Bronchial epithelial cell (primary cell): ENCODE results near the gene LRIG1. TPM values are rescaled to one million over a fixed set of nuclear protein-coding genes. Genes with fewer than 3 reads are reported as not detected.

Experiments
- DNase-seq: peaks from one replicate; pipeline ENCODE4 v3.0.0-alpha.2; 2010; ENCODE audit warnings: low read depth
- FAIRE-seq: peaks from 2 replicates; lab custom pipeline; 2011; peaks lifted over from hg19 to GRCh38; lab: Jason Lieb, UNC
- H3K27me3 ChIP-seq: 2 replicates; pipeline ENCODE4 v1.5.1; 2011; ENCODE audit warnings: low read length; ENCODE audit not compliant: control insufficient read depth, insufficient read depth
- H3K36me3 ChIP-seq: 2 replicates; pipeline ENCODE4 v1.5.1; 2011; ENCODE audit warnings: low read length; ENCODE audit not compliant: control insufficient read depth, insufficient read depth
- H3K4me3 ChIP-seq: 2 replicates; pipeline ENCODE4 v1.5.1; 2011; ENCODE audit warnings: mild to moderate bottlenecking, low read depth, low read length, control low read depth
- total RNA-seq: library from RNA; depleted of rRNA; stranded (reverse); fragments of >200 nt; gene quantifications from 2 replicates; pipeline ENCODE4 v1.2.1, GENCODE V29; 2014
- TF ChIP-seq, protein P1 (sequence below): IDR thresholded peaks from 2 replicates; pipeline ENCODE4 v1.5.1; 2011; ENCODE audit warnings: mild to moderate bottlenecking, moderate library complexity, low read length, control low read depth, inconsistent platforms; ENCODE audit not compliant: insufficient read depth, severe bottlenecking

LRIG1 gene
- total RNA-seq, 1 donor from 2014 or later: 11.6 TPM

DNA sequence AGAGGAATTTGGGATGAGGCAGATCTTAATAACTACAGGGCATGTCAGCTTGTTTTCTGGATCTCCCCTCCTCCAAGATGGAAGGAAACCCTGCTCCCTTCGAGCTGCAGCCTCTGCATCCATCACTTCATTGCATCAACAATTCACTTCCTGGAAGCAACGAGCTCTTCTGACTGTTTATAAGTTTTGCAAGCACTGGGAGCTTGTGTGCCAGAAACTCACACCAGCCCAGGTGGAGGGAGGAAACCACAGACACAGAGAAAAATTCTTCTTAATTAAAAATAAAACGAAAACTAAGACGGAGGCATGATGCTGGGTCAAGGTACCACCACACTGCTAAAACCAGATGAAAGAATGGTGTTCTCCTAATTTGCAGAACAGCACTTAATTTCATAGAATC lies 10.6 kb downstream of the LRIG1 start:
- H3K36me3 ChIP-seq: no peaks in the 10 kb centered on the region
- DNase-seq: no peak
- H3K27me3 ChIP-seq: no peaks in the 10 kb centered on the region
- H3K4me3 ChIP-seq: no peak overlapping the region
- TF ChIP-seq, protein P1, sequence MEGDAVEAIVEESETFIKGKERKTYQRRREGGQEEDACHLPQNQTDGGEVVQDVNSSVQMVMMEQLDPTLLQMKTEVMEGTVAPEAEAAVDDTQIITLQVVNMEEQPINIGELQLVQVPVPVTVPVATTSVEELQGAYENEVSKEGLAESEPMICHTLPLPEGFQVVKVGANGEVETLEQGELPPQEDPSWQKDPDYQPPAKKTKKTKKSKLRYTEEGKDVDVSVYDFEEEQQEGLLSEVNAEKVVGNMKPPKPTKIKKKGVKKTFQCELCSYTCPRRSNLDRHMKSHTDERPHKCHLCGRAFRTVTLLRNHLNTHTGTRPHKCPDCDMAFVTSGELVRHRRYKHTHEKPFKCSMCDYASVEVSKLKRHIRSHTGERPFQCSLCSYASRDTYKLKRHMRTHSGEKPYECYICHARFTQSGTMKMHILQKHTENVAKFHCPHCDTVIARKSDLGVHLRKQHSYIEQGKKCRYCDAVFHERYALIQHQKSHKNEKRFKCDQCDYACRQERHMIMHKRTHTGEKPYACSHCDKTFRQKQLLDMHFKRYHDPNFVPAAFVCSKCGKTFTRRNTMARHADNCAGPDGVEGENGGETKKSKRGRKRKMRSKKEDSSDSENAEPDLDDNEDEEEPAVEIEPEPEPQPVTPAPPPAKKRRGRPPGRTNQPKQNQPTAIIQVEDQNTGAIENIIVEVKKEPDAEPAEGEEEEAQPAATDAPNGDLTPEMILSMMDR: no peak
- no peak for FAIRE-seq

DNA sequence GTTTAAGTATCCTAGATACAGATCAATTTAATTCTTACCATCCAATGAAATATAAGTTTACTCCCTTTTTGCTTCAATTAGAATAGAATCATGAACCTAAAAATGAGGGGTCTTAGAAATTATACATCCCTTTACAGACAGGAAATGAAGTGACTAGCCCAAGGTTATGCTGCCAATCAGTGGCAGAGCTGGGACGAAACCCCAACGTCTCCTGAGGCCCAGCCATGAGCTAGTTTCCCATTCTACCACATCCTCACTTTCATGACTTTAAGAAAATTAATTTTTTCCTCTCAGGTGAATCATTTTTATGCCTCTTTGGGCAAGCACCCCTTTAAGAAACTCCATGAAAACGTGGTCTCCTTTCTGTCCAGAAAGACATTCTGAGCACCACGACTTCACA lies 11.2 kb downstream of the LRIG1 start:
- FAIRE-seq: no peak

GRCh38 chr3:66489115-66489514 lies 11.7 kb downstream of the LRIG1 start:
- FAIRE-seq: no peak
- TF ChIP-seq, protein P1: no peak

More for the DNA sequence above, 11.2 kb downstream of the LRIG1 start:
- H3K36me3 ChIP-seq: no peaks in the 10 kb centered on the region
- H3K4me3 ChIP-seq: no peak overlapping the region
- no peaks in the 10 kb centered on the region for H3K27me3 ChIP-seq
- TF ChIP-seq, protein P1: no peak
- no peak for DNase-seq

DNA sequence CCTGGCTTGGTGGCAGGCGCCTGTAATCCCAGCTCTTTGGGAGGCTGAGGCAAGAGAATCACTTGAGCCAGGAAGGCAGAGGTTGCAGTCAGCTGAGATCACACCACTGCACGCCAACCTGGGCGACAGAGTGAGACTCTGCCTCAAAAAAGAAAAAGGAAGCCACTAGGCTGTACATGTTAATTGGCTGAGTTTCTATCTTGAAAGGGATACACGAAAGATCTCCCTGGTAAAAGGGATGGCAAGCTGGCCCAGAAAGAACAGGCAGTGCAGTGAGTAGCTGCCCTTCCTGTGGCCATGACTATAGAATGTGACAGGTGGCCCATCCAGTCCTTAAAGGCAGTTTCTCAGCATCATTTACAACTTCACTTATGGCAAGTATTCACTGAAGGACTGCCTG lies 12.3 kb downstream of the LRIG1 start:
- H3K4me3 ChIP-seq: no peak overlapping the region
- H3K27me3 ChIP-seq: no peaks in the 10 kb centered on the region
- DNase-seq: no peak
- H3K36me3 ChIP-seq: no peaks in the 10 kb centered on the region
- FAIRE-seq: no peak
- TF ChIP-seq, protein P1: no peak

More at GRCh38 chr3:66489115-66489514, 11.7 kb downstream of the LRIG1 start:
- Histone ChIP-seq H3K27me3 (no peaks in the 10 kb centered on the region), H3K36me3 (no peaks in the 10 kb centered on the region), H3K4me3 (no peak overlapping the region)
- no peak for DNase-seq

GRCh38 chr3:66487465-66487864 lies 13.4 kb downstream of the LRIG1 start:
- H3K36me3 ChIP-seq: no peaks in the 10 kb centered on the region
- H3K4me3 ChIP-seq: no peak overlapping the region
- DNase-seq (no peak), FAIRE-seq (peak; percentile 47)
- H3K27me3 ChIP-seq: no peaks in the 10 kb centered on the region
- TF ChIP-seq, protein P1: no peak

DNA sequence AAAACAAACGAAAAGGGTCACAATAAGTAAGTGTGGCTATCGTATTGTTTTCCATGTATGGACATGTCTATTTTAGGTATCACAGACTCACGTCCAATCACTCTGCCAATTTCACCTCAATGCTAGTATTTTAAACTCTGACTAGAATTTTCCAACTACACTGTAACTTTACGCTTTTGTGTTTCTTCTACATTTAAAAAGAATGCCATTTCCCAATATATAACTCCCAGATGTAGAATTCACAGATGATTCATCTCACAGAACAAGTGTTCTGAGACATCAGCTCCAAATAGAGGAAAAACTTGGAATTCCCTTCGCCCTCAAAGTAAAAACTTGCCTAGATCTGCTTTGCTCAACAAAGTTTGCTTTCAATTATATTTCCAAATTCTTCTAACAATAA lies 14.2 kb downstream of the LRIG1 start:
- peak; percentile 54 for DNase-seq
- FAIRE-seq: no peak
- TF ChIP-seq, protein P1: no peak
- H3K27me3 ChIP-seq: no peaks in the 10 kb centered on the region
- no peaks in the 10 kb centered on the region for H3K36me3 ChIP-seq
- H3K4me3 ChIP-seq: no peak overlapping the region
